HL-60 (cell line): ENCODE measurements around the gene HOXB6.

Experiments
- DNase-seq, 2 experiments: peaks; one replicate each; pipeline ENCODE4 v3.0.0-alpha.2; 2010 to 2020; ENCODE audit warnings: low read depth in 1 of 2, low spot score in 1 of 2
- H3K27ac ChIP-seq: fragments of 250-450 bp; sonication (Bioruptor Pico); replicated peaks from 2 replicates; pipeline ENCODE4 v1.5.1; 2020; ENCODE audit warnings: mild to moderate bottlenecking, moderate library complexity
- H3K27me3 ChIP-seq: fragments of 250-450 bp; sonication (Bioruptor Pico); 2 replicates; pipeline ENCODE4 v1.5.1; 2021; ENCODE audit warnings: mild to moderate bottlenecking, moderate library complexity; ENCODE audit not compliant: insufficient read depth, poor library complexity, severe bottlenecking
- H3K4me3 ChIP-seq: replicated peaks from 2 replicates; pipeline ENCODE4 v1.5.1; 2011; ENCODE audit warnings: mild to moderate bottlenecking, control low read depth, low read length; ENCODE audit not compliant: insufficient read depth
- CTCF ChIP-seq: IDR thresholded peaks from one replicate; pipeline ENCODE4 v1.5.1; 2011; ENCODE audit warnings: low read length, control low read depth, inconsistent platforms; ENCODE audit not compliant: insufficient read depth
- GABPA ChIP-seq: IDR thresholded peaks from 2 replicates; pipeline ENCODE4 v1.6.1; 2012; ENCODE audit warnings: low read depth
- POLR2AphosphoS5 ChIP-seq: IDR thresholded peaks from 2 replicates; pipeline ENCODE4 v1.6.1; 2012; ENCODE audit warnings: low read depth
- REST ChIP-seq: IDR thresholded peaks from 2 replicates; pipeline ENCODE4 v1.6.1; 2012; ENCODE audit warnings: low read depth; ENCODE audit not compliant: insufficient replicate concordance
- SPI1 ChIP-seq: IDR thresholded peaks from 2 replicates; pipeline ENCODE4 v1.6.1; 2012; ENCODE audit warnings: low read depth, mild to moderate bottlenecking, borderline replicate concordance

Gene HOXB6

GRCh38 chr17:48566717-48567116 lies 38.1 kb downstream of the HOXB6 start:
- Histone ChIP-seq H3K27me3 (peaks cover 57% of the 10 kb centered on the region), H3K27ac (no peak overlapping the region), H3K4me3 (no peak overlapping the region)
- DNase-seq = no peak
- TF ChIP-seq REST (no peak), CTCF (no peak), SPI1 (no peak), POLR2AphosphoS5 (no peak), GABPA (no peak)

GRCh38 chr17:48565925-48566710 lies 38.7 kb downstream of the HOXB6 start:
- Histone ChIP-seq H3K27ac (no peak overlapping the region), H3K4me3 (no peak overlapping the region), H3K27me3 (peaks cover 55% of the 10 kb centered on the region)
- TF ChIP-seq POLR2AphosphoS5 (no peak), CTCF (no peak), SPI1 (no peak), REST (no peak), GABPA (no peak)
- DNase-seq = no peak

GRCh38 chr17:48565022-48565554 lies 39.7 kb downstream of the HOXB6 start:
- no peak for DNase-seq
- Histone ChIP-seq H3K27me3 (peaks cover 46% of the 10 kb centered on the region), H3K4me3 (no peak overlapping the region), H3K27ac (no peak overlapping the region)
- TF ChIP-seq POLR2AphosphoS5 (no peak), SPI1 (no peak), REST (no peak), GABPA (no peak), CTCF (no peak)
